HEK293 (cell line): ENCODE data around the gene KIFBP.

Source experiments
- CTCF ChIA-PET: fragments of 350-600 bp; formaldehyde crosslinking; extraction: SDS; loops from one replicate; lab custom pipeline; 2021; ENCODE audit warnings: antibody characterized with exemption; lab: Yijun Ruan, JAX
- POLR2A ChIA-PET: fragments of 300-600 bp; formaldehyde crosslinking; extraction: SDS; loops from one replicate; lab custom pipeline; 2020; ENCODE audit warnings: antibody characterized with exemption, inconsistent platforms; lab: Yijun Ruan, JAX
- H3K27ac ChIP-seq: fragments of 200-500 bp; sonication (Bioruptor generic); 2 replicates; pipeline ENCODE4 v1.5.1; 2014; ENCODE audit warnings: low read depth, low read length, control low read depth, inconsistent platforms; ENCODE audit errors: extremely low read depth
- H3K36me3 ChIP-seq, 2 experiments: fragments of 200-500 bp in 1 of 2; sonication (Bioruptor generic) in 1 of 2; 1 replicate in 1 of 2; 2 replicates in 1 of 2; pipeline ENCODE4 v1.5.1; 2014 to 2017; ENCODE audit warnings: inconsistent platforms in 2 of 2, low read length in 2 of 2; ENCODE audit not compliant: control insufficient read depth in 2 of 2, insufficient read depth in 1 of 2
- H3K4me1 ChIP-seq: fragments of 200-500 bp; sonication (Bioruptor generic); 2 replicates; pipeline ENCODE4 v1.5.1; 2014; ENCODE audit warnings: mild to moderate bottlenecking, low read length, inconsistent platforms; ENCODE audit not compliant: control insufficient read depth, insufficient read depth
- H3K4me3 ChIP-seq: 2 replicates; pipeline ENCODE4 v1.5.1; 2011; ENCODE audit warnings: low read depth, mild to moderate bottlenecking, control low read depth, low read length, moderate library complexity
- H3K9me3 ChIP-seq: fragments of 200-500 bp; sonication (Bioruptor generic); 2 replicates; pipeline ENCODE4 v1.5.1; 2014; ENCODE audit warnings: low read depth, low read length, inconsistent platforms; ENCODE audit not compliant: control insufficient read depth, insufficient read depth
- FEZF1 ChIP-seq: fragments of 450-650 bp; formaldehyde crosslinking; IDR thresholded peaks from 2 replicates; pipeline ENCODE4 v1.5.1; 2016; ENCODE audit warnings: missing biosample characterization, missing genetic modification characterization
- HOXA7 ChIP-seq: sonication (generic); formaldehyde crosslinking; IDR thresholded peaks from 2 replicates; pipeline ENCODE4 v1.8.1; 2022; ENCODE audit warnings: missing genetic modification reagents, borderline replicate concordance
- KLF10 ChIP-seq: fragments of 450-650 bp; IDR thresholded peaks from 2 replicates; pipeline ENCODE4 v1.5.1; 2018; ENCODE audit warnings: missing biosample characterization, mild to moderate bottlenecking, missing genetic modification characterization
- MEIS1 ChIP-seq: sonication (generic); formaldehyde crosslinking; IDR thresholded peaks from 2 replicates; pipeline ENCODE4 v1.8.1; 2022; ENCODE audit warnings: missing genetic modification reagents, mild to moderate bottlenecking, borderline replicate concordance
- OVOL3 ChIP-seq: fragments of 450-650 bp; formaldehyde crosslinking; IDR thresholded peaks from 2 replicates; pipeline ENCODE4 v1.5.1; 2016; ENCODE audit warnings: missing biosample characterization, missing genetic modification characterization
- RBAK ChIP-seq: fragments of 450-650 bp; formaldehyde crosslinking; IDR thresholded peaks from 2 replicates; pipeline ENCODE4 v1.5.1; 2016; ENCODE audit warnings: missing biosample characterization, missing genetic modification characterization
- SALL2 ChIP-seq: fragments of 450-650 bp; formaldehyde crosslinking; IDR thresholded peaks from 2 replicates; pipeline ENCODE4 v1.5.0; 2017; ENCODE audit warnings: missing biosample characterization, mild to moderate bottlenecking, missing genetic modification characterization, borderline replicate concordance
- SCRT2 ChIP-seq: fragments of 450-650 bp; formaldehyde crosslinking; IDR thresholded peaks from 2 replicates; pipeline ENCODE4 v1.5.1; 2016; ENCODE audit warnings: missing biosample characterization, missing genetic modification characterization
- YY2 ChIP-seq: fragments of 450-650 bp; formaldehyde crosslinking; IDR thresholded peaks from 2 replicates; pipeline ENCODE4 v1.5.1; 2016; ENCODE audit warnings: missing biosample characterization, missing genetic modification characterization
- ZBTB1 ChIP-seq: fragments of 450-650 bp; formaldehyde crosslinking; IDR thresholded peaks from 2 replicates; pipeline ENCODE4 v1.5.1; 2016; ENCODE audit warnings: missing biosample characterization, missing genetic modification characterization
- ZBTB17 ChIP-seq: fragments of 450-650 bp; formaldehyde crosslinking; IDR thresholded peaks from 2 replicates; pipeline ENCODE4 v1.5.1; 2016; ENCODE audit warnings: missing biosample characterization, missing genetic modification characterization
- ZBTB8A ChIP-seq: fragments of 450-650 bp; formaldehyde crosslinking; IDR thresholded peaks from 2 replicates; pipeline ENCODE4 v1.5.1; 2016; ENCODE audit warnings: missing biosample characterization, missing genetic modification characterization
- ZNF10 ChIP-seq: fragments of 450-650 bp; formaldehyde crosslinking; IDR thresholded peaks from 2 replicates; pipeline ENCODE4 v1.5.1; 2017; ENCODE audit warnings: missing biosample characterization, missing genetic modification characterization
- ZNF2 ChIP-seq: fragments of 450-650 bp; formaldehyde crosslinking; IDR thresholded peaks from 2 replicates; pipeline ENCODE4 v1.5.1; 2016; ENCODE audit warnings: missing biosample characterization, missing genetic modification characterization
- ZNF354C ChIP-seq: fragments of 450-650 bp; formaldehyde crosslinking; IDR thresholded peaks from 2 replicates; pipeline ENCODE4 v1.5.1; 2016; ENCODE audit warnings: missing biosample characterization, missing genetic modification characterization, low read depth, borderline replicate concordance
- ZNF366 ChIP-seq: fragments of 450-650 bp; formaldehyde crosslinking; conservative IDR thresholded peaks from 2 replicates; pipeline ENCODE4 v1.5.1; 2016; ENCODE audit warnings: missing biosample characterization, missing genetic modification characterization
- ZNF394 ChIP-seq: fragments of 450-650 bp; formaldehyde crosslinking; IDR thresholded peaks from 2 replicates; pipeline ENCODE4 v1.5.1; 2016; ENCODE audit warnings: missing biosample characterization, missing genetic modification characterization, mild to moderate bottlenecking, moderate library complexity, borderline replicate concordance
- ZNF473 ChIP-seq: fragments of 450-650 bp; formaldehyde crosslinking; IDR thresholded peaks from 2 replicates; pipeline ENCODE4 v1.5.1; 2017; ENCODE audit warnings: missing biosample characterization, missing genetic modification characterization
- ZNF548 ChIP-seq: fragments of 450-650 bp; formaldehyde crosslinking; IDR thresholded peaks from 2 replicates; pipeline ENCODE4 v1.5.1; 2016; ENCODE audit warnings: missing biosample characterization, missing genetic modification characterization
- ZNF623 ChIP-seq: fragments of 450-650 bp; formaldehyde crosslinking; IDR thresholded peaks from 2 replicates; pipeline ENCODE4 v1.5.1; 2016; ENCODE audit warnings: missing biosample characterization, missing genetic modification characterization
- ZNF677 ChIP-seq: fragments of 450-650 bp; IDR thresholded peaks from 2 replicates; pipeline ENCODE4 v1.5.0; 2018; ENCODE audit warnings: missing biosample characterization, mild to moderate bottlenecking, missing genetic modification characterization, moderate library complexity
- ZNF76 ChIP-seq: fragments of 450-650 bp; formaldehyde crosslinking; IDR thresholded peaks from 2 replicates; pipeline ENCODE4; 2016; ENCODE audit warnings: low read depth, missing biosample characterization, missing genetic modification characterization, borderline replicate concordance
- ZNF830 ChIP-seq: fragments of 450-650 bp; IDR thresholded peaks from 2 replicates; pipeline ENCODE4 v1.5.0; 2018; ENCODE audit warnings: missing biosample characterization, missing genetic modification characterization, low read depth, mild to moderate bottlenecking, moderate library complexity
- TF ChIP-seq, protein P1 (sequence below): IDR thresholded peaks from 2 replicates; pipeline ENCODE4 v1.6.1; 2011; ENCODE audit warnings: mild to moderate bottlenecking, low read depth, low read length, borderline replicate concordance
- TF ChIP-seq, protein P2 (sequence below): fragments of 450-650 bp; formaldehyde crosslinking; optimal IDR thresholded peaks from 2 replicates; pipeline ENCODE3; 2016; ENCODE audit warnings: missing biosample characterization, mild to moderate bottlenecking, missing genetic modification characterization
- TF ChIP-seq, protein P3 (sequence below): fragments of 450-650 bp; formaldehyde crosslinking; IDR thresholded peaks from 2 replicates; pipeline ENCODE4 v1.5.1; 2017; ENCODE audit warnings: missing biosample characterization, missing genetic modification characterization
- TF ChIP-seq, protein P4 (sequence below): fragments of 450-650 bp; IDR thresholded peaks from 2 replicates; pipeline ENCODE4 v1.5.1; 2018; ENCODE audit warnings: missing biosample characterization, mild to moderate bottlenecking, missing genetic modification characterization

The KIFBP gene

DNA sequence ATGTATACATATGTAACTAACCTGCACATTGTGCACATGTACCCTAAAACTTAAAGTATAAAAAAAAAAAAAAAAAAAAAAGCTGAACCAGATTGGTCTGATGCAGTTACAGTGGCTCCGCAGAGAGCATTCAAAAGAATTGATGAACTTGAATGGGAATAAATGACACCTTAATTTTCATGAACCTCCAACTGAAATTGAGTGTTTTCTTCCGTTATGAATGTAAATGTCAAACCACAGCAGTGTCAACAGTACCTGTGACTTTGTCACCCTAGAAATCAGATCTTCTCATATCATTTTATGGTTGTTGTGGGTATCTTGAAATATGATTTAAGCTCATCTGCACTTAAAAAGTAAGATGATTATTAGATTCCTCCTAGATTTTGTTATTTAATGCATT is 66.6 kb downstream of the KIFBP start:
- Histone ChIP-seq H3K27ac (no peak overlapping the region), H3K4me1 (no peaks in the 10 kb centered on the region), H3K4me3 (no peak overlapping the region), H3K36me3 (no peaks in the 10 kb centered on the region), H3K9me3 (no peaks in the 10 kb centered on the region)
- CTCF ChIA-PET = no interaction called here
- POLR2A ChIA-PET = interaction anchor here (0.6 kb wide), 1 partner anchor 32 kb away, joined by 6 read pairs; no protein-coding TSS in a partner anchor
- TF ChIP-seq ZBTB17 = no peak
- TF ChIP-seq ZNF354C (tag by site-specific recombination) = no peak
- TF ChIP-seq, protein P1, sequence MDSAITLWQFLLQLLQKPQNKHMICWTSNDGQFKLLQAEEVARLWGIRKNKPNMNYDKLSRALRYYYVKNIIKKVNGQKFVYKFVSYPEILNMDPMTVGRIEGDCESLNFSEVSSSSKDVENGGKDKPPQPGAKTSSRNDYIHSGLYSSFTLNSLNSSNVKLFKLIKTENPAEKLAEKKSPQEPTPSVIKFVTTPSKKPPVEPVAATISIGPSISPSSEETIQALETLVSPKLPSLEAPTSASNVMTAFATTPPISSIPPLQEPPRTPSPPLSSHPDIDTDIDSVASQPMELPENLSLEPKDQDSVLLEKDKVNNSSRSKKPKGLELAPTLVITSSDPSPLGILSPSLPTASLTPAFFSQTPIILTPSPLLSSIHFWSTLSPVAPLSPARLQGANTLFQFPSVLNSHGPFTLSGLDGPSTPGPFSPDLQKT = no peak
- TF ChIP-seq KLF10 = no peak
- no peak for TF ChIP-seq YY2 (tag by site-specific recombination)
- TF ChIP-seq FEZF1 (tag by site-specific recombination) = no peak
- no peak for TF ChIP-seq ZNF677 (tag by site-specific recombination)
- TF ChIP-seq ZNF623 = no peak
- TF ChIP-seq MEIS1 (CRISPR knock-in tag) = no peak
- TF ChIP-seq RBAK (tag by site-specific recombination) = no peak
- TF ChIP-seq SALL2 = no peak
- no peak for TF ChIP-seq ZNF394 (tag by site-specific recombination)
- TF ChIP-seq ZNF366 (tag by site-specific recombination) = no peak

DNA sequence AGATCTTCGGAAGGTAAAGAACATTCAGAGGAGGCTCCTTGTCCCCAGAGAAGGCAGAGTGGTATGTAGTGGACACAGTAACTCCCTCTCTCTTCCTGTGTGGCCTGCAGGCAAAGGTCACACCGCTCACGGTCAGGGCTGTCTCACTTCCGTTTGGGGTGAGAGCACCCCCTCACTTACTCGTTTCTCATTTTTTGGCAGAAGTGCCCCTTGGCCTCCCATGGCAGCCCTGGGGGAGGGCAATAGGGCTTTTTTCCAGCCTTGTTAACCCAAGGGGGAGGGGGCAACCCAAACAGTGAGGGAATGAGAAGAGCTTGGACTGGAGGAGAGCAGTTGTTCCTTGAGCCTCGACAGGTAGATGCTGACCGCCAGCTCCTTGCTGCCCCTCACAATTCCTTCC is 67.5 kb downstream of the KIFBP start:
- Histone ChIP-seq H3K9me3 (no peaks in the 10 kb centered on the region), H3K27ac (no peak overlapping the region)
- no peak for TF ChIP-seq SCRT2 (tag by site-specific recombination)
- no peak for TF ChIP-seq HOXA7 (CRISPR knock-in tag)
- TF ChIP-seq OVOL3 (tag by site-specific recombination) = no peak
- no peak for TF ChIP-seq ZNF394 (tag by site-specific recombination)
- TF ChIP-seq ZNF830 = no peak
- TF ChIP-seq, all 188 proteins: peak for 0
- ChIA-PET CTCF (no interaction called here), POLR2A (no interaction called here)
- Histone ChIP-seq H3K4me1 (no peaks in the 10 kb centered on the region), H3K4me3 (no peak overlapping the region), H3K36me3 (no peaks in the 10 kb centered on the region)

DNA sequence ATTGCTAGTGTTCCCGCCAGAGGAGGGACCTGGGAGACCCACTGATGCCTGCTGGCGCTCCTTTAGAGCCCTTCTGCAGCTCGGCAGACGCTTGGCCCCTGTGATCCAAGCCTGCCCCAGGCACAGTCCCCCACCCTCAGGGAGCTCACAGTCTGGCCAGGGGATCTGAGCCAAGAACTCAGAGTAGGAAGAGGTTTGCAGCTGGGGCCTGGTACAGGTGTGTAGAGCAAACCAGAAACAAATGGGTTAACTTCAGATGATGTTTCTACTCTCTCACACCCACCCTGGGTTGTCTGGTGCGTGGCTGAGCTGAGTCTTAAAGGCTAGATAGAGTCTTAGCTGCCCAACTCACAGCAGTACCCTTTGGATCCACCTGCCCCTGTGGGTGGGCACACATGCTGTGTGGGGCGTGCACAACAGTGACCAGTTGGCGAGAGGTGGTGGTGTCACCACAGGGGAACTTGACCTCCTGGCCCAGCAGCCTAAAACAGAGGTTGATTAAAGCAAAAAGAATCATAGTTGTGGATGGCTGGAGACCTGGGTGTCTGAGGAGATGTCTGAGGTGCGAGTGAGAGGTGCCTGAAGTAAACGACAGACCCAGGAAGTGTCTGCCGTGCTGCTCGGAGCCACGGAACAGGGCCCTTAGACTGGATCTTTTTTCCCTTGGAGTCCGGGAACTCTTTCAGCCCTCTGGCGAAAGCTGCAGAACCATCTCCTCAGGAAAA is 68.1 kb downstream of the KIFBP start:
- CTCF ChIA-PET = interaction anchor here (1.1 kb wide), 1 partner anchor 20 kb away, joined by 3 read pairs; no protein-coding TSS in a partner anchor
- POLR2A ChIA-PET = no interaction called here
- no peak overlapping the region for H3K27ac ChIP-seq
- no peaks in the 10 kb centered on the region for H3K4me1 ChIP-seq
- no peaks in the 10 kb centered on the region for H3K36me3 ChIP-seq
- no peak overlapping the region for H3K4me3 ChIP-seq
- H3K9me3 ChIP-seq = no peaks in the 10 kb centered on the region
- no peak for TF ChIP-seq ZNF473
- no peak for TF ChIP-seq ZNF677 (tag by site-specific recombination)
- TF ChIP-seq ZBTB1 (tag by site-specific recombination) = no peak
- TF ChIP-seq ZNF76 (tag by site-specific recombination) = no peak
- no peak for TF ChIP-seq ZNF10
- TF ChIP-seq, protein P2, sequence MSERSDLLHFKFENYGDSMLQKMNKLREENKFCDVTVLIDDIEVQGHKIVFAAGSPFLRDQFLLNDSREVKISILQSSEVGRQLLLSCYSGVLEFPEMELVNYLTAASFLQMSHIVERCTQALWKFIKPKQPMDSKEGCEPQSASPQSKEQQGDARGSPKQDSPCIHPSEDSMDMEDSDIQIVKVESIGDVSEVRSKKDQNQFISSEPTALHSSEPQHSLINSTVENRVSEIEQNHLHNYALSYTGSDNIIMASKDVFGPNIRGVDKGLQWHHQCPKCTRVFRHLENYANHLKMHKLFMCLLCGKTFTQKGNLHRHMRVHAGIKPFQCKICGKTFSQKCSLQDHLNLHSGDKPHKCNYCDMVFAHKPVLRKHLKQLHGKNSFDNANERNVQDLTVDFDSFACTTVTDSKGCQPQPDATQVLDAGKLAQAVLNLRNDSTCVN (tag by site-specific recombination) = no peak
- no peak for TF ChIP-seq ZNF548 (tag by site-specific recombination)
- TF ChIP-seq, protein P3, sequence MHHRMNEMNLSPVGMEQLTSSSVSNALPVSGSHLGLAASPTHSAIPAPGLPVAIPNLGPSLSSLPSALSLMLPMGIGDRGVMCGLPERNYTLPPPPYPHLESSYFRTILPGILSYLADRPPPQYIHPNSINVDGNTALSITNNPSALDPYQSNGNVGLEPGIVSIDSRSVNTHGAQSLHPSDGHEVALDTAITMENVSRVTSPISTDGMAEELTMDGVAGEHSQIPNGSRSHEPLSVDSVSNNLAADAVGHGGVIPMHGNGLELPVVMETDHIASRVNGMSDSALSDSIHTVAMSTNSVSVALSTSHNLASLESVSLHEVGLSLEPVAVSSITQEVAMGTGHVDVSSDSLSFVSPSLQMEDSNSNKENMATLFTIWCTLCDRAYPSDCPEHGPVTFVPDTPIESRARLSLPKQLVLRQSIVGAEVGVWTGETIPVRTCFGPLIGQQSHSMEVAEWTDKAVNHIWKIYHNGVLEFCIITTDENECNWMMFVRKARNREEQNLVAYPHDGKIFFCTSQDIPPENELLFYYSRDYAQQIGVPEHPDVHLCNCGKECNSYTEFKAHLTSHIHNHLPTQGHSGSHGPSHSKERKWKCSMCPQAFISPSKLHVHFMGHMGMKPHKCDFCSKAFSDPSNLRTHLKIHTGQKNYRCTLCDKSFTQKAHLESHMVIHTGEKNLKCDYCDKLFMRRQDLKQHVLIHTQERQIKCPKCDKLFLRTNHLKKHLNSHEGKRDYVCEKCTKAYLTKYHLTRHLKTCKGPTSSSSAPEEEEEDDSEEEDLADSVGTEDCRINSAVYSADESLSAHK = no peak
- TF ChIP-seq ZNF2 (tag by site-specific recombination) = no peak
- TF ChIP-seq, protein P4, sequence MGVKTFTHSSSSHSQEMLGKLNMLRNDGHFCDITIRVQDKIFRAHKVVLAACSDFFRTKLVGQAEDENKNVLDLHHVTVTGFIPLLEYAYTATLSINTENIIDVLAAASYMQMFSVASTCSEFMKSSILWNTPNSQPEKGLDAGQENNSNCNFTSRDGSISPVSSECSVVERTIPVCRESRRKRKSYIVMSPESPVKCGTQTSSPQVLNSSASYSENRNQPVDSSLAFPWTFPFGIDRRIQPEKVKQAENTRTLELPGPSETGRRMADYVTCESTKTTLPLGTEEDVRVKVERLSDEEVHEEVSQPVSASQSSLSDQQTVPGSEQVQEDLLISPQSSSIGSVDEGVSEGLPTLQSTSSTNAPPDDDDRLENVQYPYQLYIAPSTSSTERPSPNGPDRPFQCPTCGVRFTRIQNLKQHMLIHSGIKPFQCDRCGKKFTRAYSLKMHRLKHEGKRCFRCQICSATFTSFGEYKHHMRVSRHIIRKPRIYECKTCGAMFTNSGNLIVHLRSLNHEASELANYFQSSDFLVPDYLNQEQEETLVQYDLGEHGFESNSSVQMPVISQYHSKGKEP (tag by site-specific recombination) = no peak
- TF ChIP-seq ZBTB8A (tag by site-specific recombination) = no peak
